ENCODE results near the gene DEPP1. TPM values are rescaled to one million over a fixed set of nuclear protein-coding genes. Genes with fewer than 3 reads are reported as not detected.

Gene DEPP1
- total and polyA plus RNA-seq, 2 of the 13 experiments (the other 11 are each of a cell fraction or from before 2014, with no cell fraction given), result 14.8 to 270 TPM

DNA sequence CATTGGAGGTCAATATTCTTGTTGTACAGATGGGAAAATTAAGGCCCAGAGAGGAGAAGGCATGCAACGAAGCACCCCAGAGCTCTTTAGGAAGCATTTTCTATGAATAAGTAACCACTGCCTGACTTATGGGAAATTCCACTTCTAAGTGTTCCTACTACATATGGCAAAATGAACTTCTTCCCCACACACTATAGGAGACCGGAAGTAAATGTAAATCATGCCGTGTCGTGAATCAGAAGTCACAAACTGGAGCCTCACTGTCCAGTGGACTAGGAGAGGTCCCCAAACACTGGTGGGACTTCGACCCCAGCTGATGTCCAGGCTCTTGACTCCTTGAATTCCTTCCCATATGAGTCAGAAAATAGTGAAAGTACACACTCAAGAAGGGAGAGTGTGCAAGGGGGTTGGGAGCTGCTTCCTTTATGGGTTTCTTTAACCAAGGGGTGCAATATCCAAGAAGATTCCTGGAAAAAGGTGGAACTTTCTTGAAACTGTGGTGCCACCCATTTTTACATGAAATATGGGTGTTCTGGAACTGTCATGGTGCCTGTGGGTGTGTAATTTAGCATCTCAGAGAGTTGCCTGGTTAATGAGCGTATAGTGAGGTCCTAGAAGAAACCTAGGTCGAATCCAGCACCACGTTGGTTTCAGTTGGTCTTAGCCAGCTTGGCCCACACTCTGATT, 12.3 kb downstream of the DEPP1 start:
- BruUV-seq (replicated peaks), result no TSS peak
- 40% methylated on average over 8 of the region's 8 CpGs for WGBS (ENCODE audit: low lambda C conversion rate)
- H3K36me3 ChIP-seq (replicated peaks in 1 of 2; ENCODE audit: control insufficient read depth in 1 of 2, insufficient read depth in 2 of 2, low read length in 2 of 2), result peaks cover 7 to 32% of the 10 kb centered on the region in 2 experiments; a peak in 4 of 5 replicates
- TF ChIP-seq ZNF512B (CRISPR knock-in tag; IDR thresholded peaks at IDR 0.05; ENCODE audit: borderline replicate concordance), result no peak
- peak; percentile 68; the same call in 1 of the 2 replicates for TF ChIP-seq ETV5 (CRISPR knock-in tag; IDR thresholded peaks at IDR 0.05; ENCODE audit: borderline replicate concordance)
- TF ChIP-seq ZBTB43 (CRISPR knock-in tag; conservative IDR thresholded peaks at IDR 0.05), result peak; percentile 98
- TF ChIP-seq, protein P1, sequence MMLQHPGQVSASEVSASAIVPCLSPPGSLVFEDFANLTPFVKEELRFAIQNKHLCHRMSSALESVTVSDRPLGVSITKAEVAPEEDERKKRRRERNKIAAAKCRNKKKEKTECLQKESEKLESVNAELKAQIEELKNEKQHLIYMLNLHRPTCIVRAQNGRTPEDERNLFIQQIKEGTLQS (CRISPR knock-in tag; IDR thresholded peaks at IDR 0.05), result peak; percentile 34; the same call in 1 of the 2 replicates
- TF ChIP-seq GABPA (IDR thresholded peaks at IDR 0.05; ENCODE audit: low read depth, low read length), result no peak
- peak; percentile 20; the same call in 1 of the 2 replicates for TF ChIP-seq GABPA (CRISPR knock-in tag; IDR thresholded peaks at IDR 0.05; ENCODE audit: low read depth)
- TF ChIP-seq FOXP1 (IDR thresholded peaks at IDR 0.05), result no peak
- no peak for TF ChIP-seq FOXP1 (CRISPR knock-in tag; IDR thresholded peaks at IDR 0.05)
- TF ChIP-seq TEAD3 (CRISPR knock-in tag; optimal IDR thresholded peaks at IDR 0.05; ENCODE audit: borderline replicate concordance), result peak; percentile 80
- peak; percentile 92 for TF ChIP-seq FOSL2 (CRISPR knock-in tag; IDR thresholded peaks at IDR 0.05)
- TF ChIP-seq CERS6 (CRISPR knock-in tag; IDR thresholded peaks at IDR 0.05), result no peak
- no peak for TF ChIP-seq NBN (conservative IDR thresholded peaks at IDR 0.05)
- TF ChIP-seq JUND (CRISPR knock-in tag; IDR thresholded peaks at IDR 0.05), result 0 out of 2 replicates have a peak, but pooled peaks have one; percentile 56
- no peak for TF ChIP-seq ZKSCAN8 (CRISPR knock-in tag; IDR thresholded peaks at IDR 0.05; ENCODE audit: borderline replicate concordance)
- TF ChIP-seq EP300 (IDR thresholded peaks at IDR 0.05; ENCODE audit: low read depth in 2 of 2, low read length in 2 of 2), result peak in 1 of 2 experiments; percentile 28; a peak in 1 of 4 replicates
- peak; percentile 25; the same call in 1 of the 2 replicates for TF ChIP-seq EP300 (CRISPR knock-in tag; IDR thresholded peaks at IDR 0.05; ENCODE audit: borderline replicate concordance)
- TF ChIP-seq SOX13 (IDR thresholded peaks at IDR 0.05), result no peak
- TF ChIP-seq SOX13 (CRISPR knock-in tag; conservative IDR thresholded peaks at IDR 0.05 in 1 of 2, IDR thresholded peaks at IDR 0.05 in 1 of 2), result no peak
- TF ChIP-seq ZNF747 (CRISPR knock-in tag; IDR thresholded peaks at IDR 0.05; ENCODE audit: borderline replicate concordance), result no peak
- TF ChIP-seq GATAD2A (CRISPR knock-in tag; IDR thresholded peaks at IDR 0.05), result peak; percentile 61; the same call in 1 of the 2 replicates

More for the DNA sequence above, 12.3 kb downstream of the DEPP1 start:
- H3K9me3 ChIP-seq (ENCODE audit: low read length), result no peaks in the 10 kb centered on the region
- no peak overlapping the region for H2AFZ ChIP-seq (ENCODE audit: low read length)
- FAIRE-seq, result peak; percentile 66
- peak; percentile 72 for DNase-seq (ENCODE audit: low spot score)
- in situ Hi-C loops (cut with HindIII; ENCODE audit: extremely low pct_ligation_motif_present, low pct_unique_long_range_greater_than_20kb), result loop anchor here (25.0 kb wide), 1 partner anchor 1554 kb away; the partner anchor contains the start of gene HNRNPF
- peaks cover 76% of the 10 kb centered on the region for H3K4me1 ChIP-seq (ENCODE audit: insufficient read depth, low read length)
- ATAC-seq, result no peak; the same call in 2 of the 3 replicates
- no peak overlapping the region; the same call in 1 of the 2 replicates for H3K9ac ChIP-seq (ENCODE audit: insufficient read depth, low read depth, low read length)
- peak overlapping the region; percentile 95 for H3K4me2 ChIP-seq (ENCODE audit: low read depth, low read length)
- peak overlapping the region; percentile 56 for H3K27ac ChIP-seq (ENCODE audit: extremely low read length, insufficient read depth, low read length)
- peaks cover 9% of the 10 kb centered on the region; the same call in 1 of the 2 replicates for H4K20me1 ChIP-seq (ENCODE audit: insufficient read depth, low read length)
- H3K79me2 ChIP-seq (ENCODE audit: insufficient read depth, low read length), result peaks cover 66% of the 10 kb centered on the region
- intact Hi-C loops (cut with micrococcal nuclease; ENCODE audit: unreplicated experiment), result no loop called here
- H3K4me3 ChIP-seq (replicated peaks in 1 of 3; ENCODE audit: insufficient read depth in 1 of 3, low read depth in 2 of 3, low read length in 3 of 3), result peak overlapping the region in 1 of 3 experiments; percentile 30; a peak in 1 of 6 replicates
- no peaks in the 10 kb centered on the region for H3K27me3 ChIP-seq (ENCODE audit: control insufficient read depth in 1 of 2, insufficient read depth in 2 of 2, low read length in 2 of 2)
- ChIA-PET CTCF (ENCODE audit: low intra/inter-chr PET ratio, low total read pairs) (interaction anchor here (1.5 kb wide), 1 partner anchor 8 kb away, joined by 5 read pairs; no protein-coding TSS in a partner anchor), POLR2A (interaction anchor here (1.1 to 13.2 kb wide), 9 partner anchors 9 to 32 kb away, joined by 4 to 407 read pairs (median 9); partner anchors contain the start of gene DEPP1)
